ENCODE data around the gene FCAR. TPM values are rescaled to one million over a fixed set of nuclear protein-coding genes. Genes with fewer than 3 reads are reported as not detected.

The FCAR gene
- total and polyA plus RNA-seq, 2 of the 4 experiments (the other 2 are of a cell fraction): not detected

- H3K18ac ChIP-seq (ENCODE audit: low read depth, low read length): no peak overlapping the region
- no peak overlapping the region for H3K23ac ChIP-seq (ENCODE audit: low read depth, low read length)
- H4K8ac ChIP-seq (ENCODE audit: low read depth in 2 of 2, low read length in 2 of 2): no peak overlapping the region
- WGBS, 2 experiments (ENCODE audit: extremely low coverage in 2 of 2, insufficient read length in 1 of 2): 40% methylated on average over 1 of the region's 9 CpGs; no CpG with 5 or more reads in 1 of the 2 experiments
- no peaks in the 10 kb centered on the region for H3K9me1 ChIP-seq (ENCODE audit: insufficient read depth, low read length)
- dilution Hi-C loops (cut with HindIII; ENCODE audit: low sequenced_read_pairs, unreplicated experiment): no loop called here
- ATAC-seq (ENCODE audit: low read depth) (no peak), DNase-seq (no peak)
- in situ Hi-C loops (cut with MboI; ENCODE audit: low sequenced_read_pairs): no loop called here
- no peak overlapping the region for H3K4ac ChIP-seq (ENCODE audit: low read depth, low read length)
- H4K20me1 ChIP-seq (ENCODE audit: insufficient read depth, low read length): no peaks in the 10 kb centered on the region
- ChIA-PET POLR2A (ENCODE audit: unreplicated experiment) (no interaction called here), CTCF (no interaction called here)
- H2AK9ac ChIP-seq (replicated peaks; ENCODE audit: low read depth, low read length, poor library complexity): no peak overlapping the region
- H3K9me3 ChIP-seq (ENCODE audit: control insufficient read depth, insufficient read depth, low read length): peaks cover 28% of the 10 kb centered on the region
- no peak overlapping the region for H3K4me3 ChIP-seq (ENCODE audit: insufficient read depth, low read depth, low read length)
- BruUV-seq (replicated peaks): no TSS peak
- no peaks in the 10 kb centered on the region for H3K4me1 ChIP-seq (ENCODE audit: control insufficient read depth, insufficient read depth, low read length)
- H2BK5ac ChIP-seq (ENCODE audit: low read depth, low read length, poor library complexity, severe bottlenecking): no peak overlapping the region
- H4K91ac ChIP-seq (ENCODE audit: insufficient read depth, low read depth, low read length): no peak overlapping the region
- H3K36me3 ChIP-seq (ENCODE audit: control insufficient read depth, insufficient read depth, low read length): no peaks in the 10 kb centered on the region
- H3K27me3 ChIP-seq (ENCODE audit: control insufficient read depth, insufficient read depth, low read length): no peaks in the 10 kb centered on the region
- TF ChIP-seq SMC3 (IDR thresholded peaks at IDR 0.05; ENCODE audit: low read depth, low read length) (no peak), MAZ (IDR thresholded peaks at IDR 0.05; ENCODE audit: borderline replicate concordance, low read depth, low read length) (no peak), CHD1 (IDR thresholded peaks at IDR 0.05; ENCODE audit: low read depth, low read length) (no peak), NFE2L2 (IDR thresholded peaks at IDR 0.05; ENCODE audit: low read depth, low read length) (no peak), RAD21 (IDR thresholded peaks at IDR 0.05; ENCODE audit: low read length) (no peak)
- H2BK15ac ChIP-seq (ENCODE audit: low read depth, low read length): no peak overlapping the region
- H3K79me1 ChIP-seq (ENCODE audit: low read depth in 1 of 2, low read length in 2 of 2): no peaks in the 10 kb centered on the region
- H3K4me2 ChIP-seq (ENCODE audit: low read depth, low read length): no peak overlapping the region
- H3K27ac ChIP-seq (ENCODE audit: insufficient read depth, low read length): no peak overlapping the region
- no peak overlapping the region for H4K5ac ChIP-seq (ENCODE audit: low read depth, low read length)
- H2AFZ ChIP-seq (replicated peaks; ENCODE audit: low read length, poor library complexity): no peak overlapping the region
- intact Hi-C loops (cut with micrococcal nuclease): no loop called here
- H2BK120ac ChIP-seq (ENCODE audit: low read depth, low read length): no peak overlapping the region
- H3K9ac ChIP-seq (ENCODE audit: low read depth, low read length): no peak overlapping the region
- no peak overlapping the region for H2AK5ac ChIP-seq (ENCODE audit: low read depth, low read length)
- no peak overlapping the region for H2BK20ac ChIP-seq (ENCODE audit: low read depth, low read length)
- H3K14ac ChIP-seq (replicated peaks; ENCODE audit: low read depth, low read length): no peak overlapping the region
- no peak overlapping the region for H3K56ac ChIP-seq (ENCODE audit: extremely low read depth, insufficient read depth, low read length)
Observed at GRCh38 chr19:54923276-54923675, 49.2 kb downstream of the FCAR start.
